PC-9 (cell line): Measurements from ENCODE around the gene CDYL2. TPM values are rescaled to one million over a fixed set of nuclear protein-coding genes. Genes with fewer than 3 reads are reported as not detected.

Experiments used
- BruUV-seq: library from RNA; stranded (reverse); fragments of 400-500 nt; replicated peaks from 2 replicates; lab custom pipeline; 2021; lab: Mats Ljungman, UMichigan
- CTCF ChIA-PET: fragments of 300-600 bp; sonication (Branson Sonifier 250); formaldehyde crosslinking; loops from one replicate; lab custom pipeline; 2022; ENCODE audit warnings: antibody characterized with exemption; lab: Charles Lee
- POLR2A ChIA-PET: fragments of 300-600 bp; sonication (Branson Sonifier 250); formaldehyde crosslinking; loops from one replicate; lab custom pipeline; 2022; ENCODE audit warnings: antibody characterized with exemption; ENCODE audit not compliant: unreplicated experiment; lab: Charles Lee
- DNase-seq, 2 experiments: peaks; one replicate each; pipeline versions ENCODE4 v3.0.0 to v3.0.0-alpha.2; 2015 to 2022; ENCODE audit warnings: mixed read lengths in 1 of 2
- H2AFZ ChIP-seq: fragments of 200-600 bp; sonication (generic); 2 replicates; pipeline ENCODE4 v1.8.1; 2017; ENCODE audit warnings: antibody characterized with exemption
- H3F3A ChIP-seq: fragments of 200-600 bp; sonication (generic); 2 replicates; pipeline ENCODE4 v1.8.1; 2017; ENCODE audit warnings: antibody characterized with exemption, mild to moderate bottlenecking, low read depth; ENCODE audit not compliant: insufficient read depth
- H3K27ac ChIP-seq: fragments of 200-600 bp; sonication (generic); 2 replicates; pipeline ENCODE4 v1.6.1; 2016; ENCODE audit warnings: mixed run types
- H3K27me3 ChIP-seq: fragments of 200-600 bp; sonication (generic); 2 replicates; pipeline ENCODE4 v1.6.1; 2016; ENCODE audit warnings: low read depth, mixed run types; ENCODE audit not compliant: insufficient read depth
- H3K36me3 ChIP-seq: fragments of 200-600 bp; sonication (generic); 2 replicates; pipeline ENCODE4 v1.6.1; 2016; ENCODE audit warnings: low read depth, mixed run types
- H3K4me1 ChIP-seq: fragments of 200-600 bp; sonication (generic); replicated peaks from 2 replicates; pipeline ENCODE4 v1.6.1; 2016; ENCODE audit warnings: mixed run types; ENCODE audit not compliant: insufficient read depth
- H3K4me2 ChIP-seq: fragments of 200-600 bp; sonication (generic); 2 replicates; pipeline ENCODE4 v1.6.1; 2017; ENCODE audit warnings: mixed run types
- H3K4me3 ChIP-seq: fragments of 200-600 bp; sonication (generic); 2 replicates; pipeline ENCODE4 v1.6.1; 2016; ENCODE audit warnings: mixed run types
- H3K79me2 ChIP-seq: fragments of 200-600 bp; sonication (generic); 2 replicates; pipeline ENCODE4 v1.6.1; 2017; ENCODE audit warnings: low read depth, mixed run types
- H3K9me2 ChIP-seq: fragments of 200-600 bp; sonication (generic); 2 replicates; pipeline ENCODE4 v1.8.1; 2017; ENCODE audit warnings: mild to moderate bottlenecking; ENCODE audit not compliant: insufficient read depth
- H3K9me3 ChIP-seq: fragments of 200-600 bp; sonication (generic); 2 replicates; pipeline ENCODE4 v1.8.1; 2016; ENCODE audit warnings: low read depth; ENCODE audit not compliant: insufficient read depth
- H4K20me1 ChIP-seq: fragments of 200-600 bp; sonication (generic); 2 replicates; pipeline ENCODE4 v1.8.1; 2017; ENCODE audit not compliant: insufficient read depth
- EZH2 ChIP-seq: fragments of 200-600 bp; sonication (generic); IDR thresholded peaks from 2 replicates; pipeline ENCODE4 v1.8.0; 2017; ENCODE audit warnings: antibody characterized with exemption, low read depth
- intact Hi-C: fragments of 100-400 bp; cut with micrococcal nuclease; formaldehyde crosslinking; loops from one replicate; pipeline ENCODE4 v1.10.0; 2022; ENCODE audit not compliant: unreplicated experiment
- total RNA-seq: library from RNA; stranded (reverse); gene quantifications from 2 replicates; pipeline ENCODE4 v1.2.3, GENCODE V29; 2021
- TF ChIP-seq, protein P1 (sequence below): fragments of 200-600 bp; sonication (generic); conservative IDR thresholded peaks from 2 replicates; pipeline ENCODE4 v1.6.1; 2017; ENCODE audit warnings: mixed run types, antibody characterized with exemption, mild to moderate bottlenecking, moderate library complexity

Gene CDYL2
- total RNA-seq, 1 experiment from 2014 or later: 3.3 TPM

DNA sequence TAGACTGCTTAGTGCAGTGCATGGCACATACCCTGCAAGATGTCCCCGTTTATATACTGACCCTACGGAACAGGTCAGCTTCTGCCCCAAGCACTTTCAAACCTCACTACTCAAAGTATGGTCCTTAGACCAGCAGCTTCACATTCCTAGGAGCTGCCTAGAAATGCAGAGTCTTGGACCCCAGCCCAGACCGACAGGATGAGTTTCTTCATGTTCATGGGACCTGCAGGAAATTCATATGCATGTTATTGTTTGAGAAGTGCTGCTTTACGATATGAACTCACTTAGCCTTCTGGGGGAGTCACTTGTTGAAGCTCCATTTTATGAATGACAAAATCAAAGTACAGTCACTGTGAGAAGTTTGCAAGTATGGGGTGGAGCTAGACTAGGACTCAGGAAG, 181.0 kb downstream of the CDYL2 start:
- no peak for DNase-seq
- H3K4me2 ChIP-seq: no peak overlapping the region
- no peaks in the 10 kb centered on the region for H3K9me2 ChIP-seq
- no peaks in the 10 kb centered on the region for H3K9me3 ChIP-seq
- ChIA-PET CTCF (no interaction called here), POLR2A (no interaction called here)
- BruUV-seq: no TSS peak
- no peak overlapping the region for H3K4me3 ChIP-seq
- no peak overlapping the region for H2AFZ ChIP-seq
- TF ChIP-seq EZH2: no peak
- TF ChIP-seq, protein P1, sequence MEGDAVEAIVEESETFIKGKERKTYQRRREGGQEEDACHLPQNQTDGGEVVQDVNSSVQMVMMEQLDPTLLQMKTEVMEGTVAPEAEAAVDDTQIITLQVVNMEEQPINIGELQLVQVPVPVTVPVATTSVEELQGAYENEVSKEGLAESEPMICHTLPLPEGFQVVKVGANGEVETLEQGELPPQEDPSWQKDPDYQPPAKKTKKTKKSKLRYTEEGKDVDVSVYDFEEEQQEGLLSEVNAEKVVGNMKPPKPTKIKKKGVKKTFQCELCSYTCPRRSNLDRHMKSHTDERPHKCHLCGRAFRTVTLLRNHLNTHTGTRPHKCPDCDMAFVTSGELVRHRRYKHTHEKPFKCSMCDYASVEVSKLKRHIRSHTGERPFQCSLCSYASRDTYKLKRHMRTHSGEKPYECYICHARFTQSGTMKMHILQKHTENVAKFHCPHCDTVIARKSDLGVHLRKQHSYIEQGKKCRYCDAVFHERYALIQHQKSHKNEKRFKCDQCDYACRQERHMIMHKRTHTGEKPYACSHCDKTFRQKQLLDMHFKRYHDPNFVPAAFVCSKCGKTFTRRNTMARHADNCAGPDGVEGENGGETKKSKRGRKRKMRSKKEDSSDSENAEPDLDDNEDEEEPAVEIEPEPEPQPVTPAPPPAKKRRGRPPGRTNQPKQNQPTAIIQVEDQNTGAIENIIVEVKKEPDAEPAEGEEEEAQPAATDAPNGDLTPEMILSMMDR: no peak
- no peaks in the 10 kb centered on the region for H3K36me3 ChIP-seq
- no peaks in the 10 kb centered on the region for H3K4me1 ChIP-seq
- H3F3A ChIP-seq: no peaks in the 10 kb centered on the region
- peaks cover 28% of the 10 kb centered on the region for H3K27me3 ChIP-seq
- no peak overlapping the region for H3K27ac ChIP-seq
- H4K20me1 ChIP-seq: no peaks in the 10 kb centered on the region
- H3K79me2 ChIP-seq: no peaks in the 10 kb centered on the region
- intact Hi-C loops: no loop called here

DNA sequence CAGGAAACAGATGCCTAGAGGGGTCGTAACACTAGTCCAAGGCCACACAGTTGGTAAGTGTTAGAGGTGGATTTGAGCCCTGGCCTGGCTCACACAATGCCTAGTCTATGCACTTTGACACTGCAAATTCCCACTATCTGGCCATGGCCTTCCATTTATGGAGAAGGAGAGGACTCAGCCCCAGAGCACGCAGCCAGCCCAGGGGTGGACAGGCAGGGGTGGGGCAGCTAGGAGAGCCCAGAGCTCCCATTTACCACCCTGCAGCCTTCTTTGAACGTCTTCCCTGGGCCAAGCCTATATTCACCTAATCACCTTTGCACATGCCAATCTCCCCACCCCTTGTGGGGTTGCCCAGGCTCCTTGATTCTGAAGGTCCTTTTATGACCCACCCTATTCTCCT, 182.4 kb downstream of the CDYL2 start:
- Histone ChIP-seq H2AFZ (no peak overlapping the region), H3K4me1 (no peaks in the 10 kb centered on the region), H3K27me3 (peaks cover 40% of the 10 kb centered on the region), H3K27ac (no peak overlapping the region), H3K4me2 (no peak overlapping the region), H3K9me2 (no peaks in the 10 kb centered on the region), H3K36me3 (no peaks in the 10 kb centered on the region), H4K20me1 (no peaks in the 10 kb centered on the region), H3K4me3 (no peak overlapping the region), H3K9me3 (no peaks in the 10 kb centered on the region), H3F3A (no peaks in the 10 kb centered on the region), H3K79me2 (no peaks in the 10 kb centered on the region)
- no peak for TF ChIP-seq EZH2
- TF ChIP-seq, protein P1: no peak
- intact Hi-C loops: no loop called here
- POLR2A ChIA-PET: no interaction called here
- CTCF ChIA-PET: no interaction called here
- BruUV-seq: no TSS peak
- DNase-seq: no peak

DNA sequence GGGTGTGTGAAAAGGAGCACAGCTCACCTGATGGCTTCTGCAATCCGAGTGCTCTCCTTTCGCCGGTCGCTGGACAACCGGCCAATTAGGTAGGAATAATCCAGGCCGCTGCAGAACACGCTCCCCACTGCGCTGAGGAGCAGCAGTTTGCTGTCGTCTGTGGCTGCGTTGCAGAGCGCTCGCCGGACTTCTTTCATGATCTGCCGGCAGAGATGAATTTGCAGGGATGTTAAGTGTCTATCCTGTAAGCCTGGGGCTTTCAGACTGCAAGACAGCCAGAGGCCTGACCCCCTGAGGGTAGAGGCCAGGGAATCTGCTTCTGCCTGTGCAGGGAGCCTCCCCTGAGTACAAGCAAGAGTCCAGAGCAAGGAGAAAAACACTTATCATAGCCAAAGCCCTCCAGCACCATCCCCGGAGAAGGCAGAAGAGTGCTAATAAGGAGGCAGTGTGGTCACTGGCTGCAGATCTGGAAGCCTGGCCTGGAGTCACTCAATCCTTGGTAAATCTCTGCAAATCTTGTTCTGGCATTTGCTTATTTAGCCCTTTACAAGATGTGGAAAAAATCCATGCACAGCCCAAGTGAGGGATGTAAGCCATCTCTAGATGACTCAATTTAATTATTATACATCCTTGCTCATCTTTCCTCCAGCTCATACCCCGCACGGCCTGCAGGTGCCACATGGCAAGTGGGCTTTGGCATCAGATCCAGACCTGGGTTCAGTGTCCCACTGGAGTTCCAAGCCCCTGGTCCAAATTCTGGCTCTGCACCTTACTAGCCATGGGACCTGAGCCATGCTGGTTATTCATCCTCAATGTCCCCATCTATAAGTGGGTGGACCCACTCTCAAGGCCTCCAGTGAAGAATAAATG, 183.4 kb downstream of the CDYL2 start:
- Histone ChIP-seq H3K4me1 (no peaks in the 10 kb centered on the region), H3K79me2 (no peaks in the 10 kb centered on the region), H2AFZ (no peak overlapping the region), H3K27me3 (peaks cover 45% of the 10 kb centered on the region), H4K20me1 (no peaks in the 10 kb centered on the region), H3F3A (no peaks in the 10 kb centered on the region), H3K9me2 (no peaks in the 10 kb centered on the region), H3K27ac (no peak overlapping the region), H3K4me2 (no peak overlapping the region), H3K9me3 (no peaks in the 10 kb centered on the region), H3K36me3 (no peaks in the 10 kb centered on the region), H3K4me3 (no peak overlapping the region)
- CTCF ChIA-PET: no interaction called here
- intact Hi-C loops: no loop called here
- no TSS peak for BruUV-seq
- TF ChIP-seq EZH2: no peak
- TF ChIP-seq, protein P1: no peak
- no peak for DNase-seq
- POLR2A ChIA-PET: no interaction called here
